Cerebellar cortex (tissue), 1 donor: ENCODE measurements around the gene FGR.
"Not testable (repeated sequence)": the region's sequence is repeated elsewhere in the genome, so short reads cannot be mapped to it uniquely, and the experiment has no call there.

Source experiments
- DNase-seq: peaks from one replicate; pipeline ENCODE4 v3.0.0-alpha.2; 2015; ENCODE audit warnings: low spot score

The FGR gene

GRCh38 chr1:27659497-27660299 is 24.7 kb upstream of the FGR start:
- peak; percentile 78 for DNase-seq

GRCh38 chr1:27658951-27659496 is 24.0 kb upstream of the FGR start:
- DNase-seq = peak; percentile 45

GRCh38 chr1:27656157-27656893 is 21.3 kb upstream of the FGR start:
- DNase-seq = peak; percentile 44

- no peak for DNase-seq
These were observed 20.4 kb upstream of the FGR start for GRCh38 chr1:27655151-27655937.

GRCh38 chr1:27652111-27652864 is 17.3 kb upstream of the FGR start:
- DNase-seq = no peak

GRCh38 chr1:27650539-27651175 is 15.7 kb upstream of the FGR start:
- DNase-seq = no peak

- DNase-seq = no peak
These were observed 15.2 kb upstream of the FGR start for GRCh38 chr1:27650171-27650538.

- no peak for DNase-seq
These were observed 14.3 kb upstream of the FGR start for GRCh38 chr1:27649306-27649635.

GRCh38 chr1:27648602-27649305 is 13.8 kb upstream of the FGR start:
- no peak for DNase-seq

GRCh38 chr1:27647328-27647727 is 12.3 kb upstream of the FGR start:
- no peak for DNase-seq

- DNase-seq = no peak
These were observed 11.7 kb upstream of the FGR start for GRCh38 chr1:27646676-27647075.

- no peak for DNase-seq
These were observed 10.1 kb upstream of the FGR start for GRCh38 chr1:27645071-27645415.

- DNase-seq = no peak
These were observed 9.5 kb upstream of the FGR start for GRCh38 chr1:27644369-27645070.

- peak; percentile 52 for DNase-seq
These were observed 8.8 kb upstream of the FGR start for GRCh38 chr1:27643600-27644368.

GRCh38 chr1:27640514-27640913 is 5.5 kb upstream of the FGR start:
- not testable (repeated sequence) for DNase-seq

GRCh38 chr1:27638805-27639204 is 3.8 kb upstream of the FGR start:
- no peak for DNase-seq

- DNase-seq = no peak
These were observed 3.2 kb upstream of the FGR start for GRCh38 chr1:27638047-27638734.

- DNase-seq = no peak
These were observed 584 bp upstream of the FGR start for GRCh38 chr1:27635396-27636142.
